BJ (cell line): ENCODE results near the gene GCNT2. TPM values are rescaled to one million over a fixed set of nuclear protein-coding genes. Genes with fewer than 3 reads are reported as not detected.

Experiments used
- CTCF ChIA-PET: fragments of 350-600 bp; formaldehyde crosslinking; extraction: SDS; loops from one replicate; lab custom pipeline; 2021; ENCODE audit warnings: antibody characterized with exemption, inconsistent platforms; lab: Yijun Ruan, JAX
- POLR2A ChIA-PET: fragments of 300-600 bp; sonication (Branson Sonifier 250); formaldehyde crosslinking; extraction: SDS; loops from one replicate; lab custom pipeline; 2021; ENCODE audit warnings: antibody characterized with exemption; lab: Charles Lee
- DNase-seq: peaks from one replicate; pipeline ENCODE4 v3.0.0-alpha.2; 2011; ENCODE audit warnings: low read depth
- H3K27me3 ChIP-seq: 2 replicates; pipeline ENCODE4 v1.6.0; 2011; ENCODE audit warnings: low read length; ENCODE audit not compliant: control insufficient read depth, insufficient read depth
- H3K36me3 ChIP-seq: 2 replicates; pipeline ENCODE4 v1.5.1; 2011; ENCODE audit warnings: low read length; ENCODE audit not compliant: control insufficient read depth, insufficient read depth
- H3K4me3 ChIP-seq: 2 replicates; pipeline ENCODE4 v1.5.1; 2011; ENCODE audit warnings: low read depth, mild to moderate bottlenecking, control low read depth, low read length
- polyA plus RNA-seq: library from polyadenylated mRNA; depleted of rRNA; stranded (reverse); fragments of >200 nt; gene quantifications from 2 replicates; pipeline ENCODE4 v1.2.3, GENCODE V29; 2011
- TF ChIP-seq, protein P1 (sequence below): IDR thresholded peaks from 2 replicates; pipeline ENCODE4 v1.5.1; 2011; ENCODE audit warnings: low read depth, mild to moderate bottlenecking, control low read depth, inconsistent platforms, low read length, moderate library complexity; ENCODE audit not compliant: insufficient read depth

Gene GCNT2
- polyA plus RNA-seq, 1 experiment: 0.04 TPM

DNA sequence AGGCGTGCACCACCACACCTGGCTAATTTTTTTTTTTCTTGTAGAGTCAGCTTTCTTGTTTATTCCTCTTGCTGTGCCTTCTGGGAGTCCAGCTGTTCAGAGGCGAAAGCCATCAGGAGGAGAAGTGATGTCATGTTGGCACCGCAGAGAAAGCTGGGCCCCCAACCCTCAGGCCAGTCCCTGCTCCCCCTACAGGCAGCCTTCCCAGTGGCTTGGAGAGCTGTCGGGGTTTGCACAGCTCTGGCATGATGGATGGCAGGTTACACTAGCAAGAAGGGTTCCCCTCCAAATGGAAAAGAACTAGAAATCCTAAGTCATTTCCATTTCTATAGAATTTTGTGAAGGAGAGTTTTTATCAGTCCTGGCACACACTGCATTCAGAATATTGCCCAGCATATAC is 100.7 kb downstream of the GCNT2 start:
- Histone ChIP-seq H3K36me3 (no peaks in the 10 kb centered on the region), H3K4me3 (no peak overlapping the region), H3K27me3 (no peaks in the 10 kb centered on the region)
- ChIA-PET POLR2A (no interaction called here), CTCF (no interaction called here)
- TF ChIP-seq, protein P1, sequence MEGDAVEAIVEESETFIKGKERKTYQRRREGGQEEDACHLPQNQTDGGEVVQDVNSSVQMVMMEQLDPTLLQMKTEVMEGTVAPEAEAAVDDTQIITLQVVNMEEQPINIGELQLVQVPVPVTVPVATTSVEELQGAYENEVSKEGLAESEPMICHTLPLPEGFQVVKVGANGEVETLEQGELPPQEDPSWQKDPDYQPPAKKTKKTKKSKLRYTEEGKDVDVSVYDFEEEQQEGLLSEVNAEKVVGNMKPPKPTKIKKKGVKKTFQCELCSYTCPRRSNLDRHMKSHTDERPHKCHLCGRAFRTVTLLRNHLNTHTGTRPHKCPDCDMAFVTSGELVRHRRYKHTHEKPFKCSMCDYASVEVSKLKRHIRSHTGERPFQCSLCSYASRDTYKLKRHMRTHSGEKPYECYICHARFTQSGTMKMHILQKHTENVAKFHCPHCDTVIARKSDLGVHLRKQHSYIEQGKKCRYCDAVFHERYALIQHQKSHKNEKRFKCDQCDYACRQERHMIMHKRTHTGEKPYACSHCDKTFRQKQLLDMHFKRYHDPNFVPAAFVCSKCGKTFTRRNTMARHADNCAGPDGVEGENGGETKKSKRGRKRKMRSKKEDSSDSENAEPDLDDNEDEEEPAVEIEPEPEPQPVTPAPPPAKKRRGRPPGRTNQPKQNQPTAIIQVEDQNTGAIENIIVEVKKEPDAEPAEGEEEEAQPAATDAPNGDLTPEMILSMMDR: no peak
- DNase-seq: no peak

DNA sequence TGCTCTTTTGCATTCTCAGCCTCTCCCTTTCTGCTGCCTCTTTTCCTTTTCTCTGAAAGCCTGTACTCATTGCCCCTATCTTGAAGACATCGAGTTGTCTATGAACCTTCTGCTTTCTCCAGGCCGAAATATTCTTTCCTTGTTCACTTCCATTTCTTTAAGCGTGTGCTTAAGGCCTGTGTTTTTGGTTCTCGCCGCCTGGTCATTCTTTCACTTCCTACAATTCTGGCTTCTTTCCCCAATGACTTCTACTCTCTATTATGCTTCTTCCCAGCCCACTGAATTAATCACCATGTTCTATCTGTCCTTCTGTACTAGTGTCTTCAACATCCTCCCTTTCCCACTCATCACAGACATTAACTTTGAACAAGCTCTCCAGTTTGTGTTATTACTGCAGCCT is 103.7 kb downstream of the GCNT2 start:
- H3K4me3 ChIP-seq: no peak overlapping the region
- H3K36me3 ChIP-seq: no peaks in the 10 kb centered on the region
- CTCF ChIA-PET: no interaction called here
- POLR2A ChIA-PET: no interaction called here
- DNase-seq: no peak
- H3K27me3 ChIP-seq: no peaks in the 10 kb centered on the region
- TF ChIP-seq, protein P1: no peak

DNA sequence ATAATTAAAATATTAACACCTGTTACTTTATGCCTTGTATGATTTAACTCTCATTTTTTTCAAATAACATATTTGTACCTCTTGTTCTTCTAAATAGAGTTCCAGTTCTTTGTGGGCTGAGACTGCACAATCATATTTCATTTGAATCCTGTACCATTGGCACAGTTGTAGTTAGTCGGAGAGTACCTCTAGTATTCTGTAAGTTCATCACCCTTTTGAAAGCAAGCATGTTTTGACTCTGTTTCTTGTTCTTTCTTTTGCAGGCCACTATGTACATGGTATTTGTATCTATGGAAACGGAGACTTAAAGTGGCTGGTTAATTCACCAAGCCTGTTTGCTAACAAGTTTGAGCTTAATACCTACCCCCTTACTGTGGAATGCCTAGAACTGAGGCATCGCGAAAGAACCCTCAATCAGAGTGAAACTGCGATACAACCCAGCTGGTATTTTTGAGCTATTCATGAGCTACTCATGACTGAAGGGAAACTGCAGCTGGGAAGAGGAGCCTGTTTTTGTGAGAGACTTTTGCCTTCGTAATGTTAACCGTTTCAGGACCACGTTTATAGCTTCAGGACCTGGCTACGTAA is 105.1 kb downstream of the GCNT2 start:
- CTCF ChIA-PET: no interaction called here
- POLR2A ChIA-PET: no interaction called here

DNA sequence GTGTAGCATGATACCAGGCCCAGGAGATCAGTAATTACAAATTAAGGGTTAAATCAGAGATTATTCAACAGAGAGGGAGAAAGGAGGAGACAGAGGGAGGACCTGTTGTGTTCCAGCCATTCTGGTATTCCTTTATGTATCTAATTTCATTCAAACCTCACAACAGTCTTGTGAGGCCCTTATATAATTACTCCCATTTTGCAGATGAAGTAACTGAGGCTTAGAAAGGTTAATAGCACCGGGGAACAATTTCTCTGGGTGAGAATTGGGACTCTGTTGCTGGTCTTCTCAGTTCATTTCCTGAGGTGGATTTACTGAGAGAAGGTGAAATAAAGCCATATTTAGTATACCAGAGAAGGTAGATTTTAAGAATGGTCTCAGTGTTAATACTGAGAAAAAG is 106.6 kb downstream of the GCNT2 start:
- DNase-seq: no peak
- TF ChIP-seq, protein P1: no peak
- Histone ChIP-seq H3K4me3 (no peak overlapping the region), H3K36me3 (no peaks in the 10 kb centered on the region), H3K27me3 (no peaks in the 10 kb centered on the region)
- ChIA-PET POLR2A (no interaction called here), CTCF (no interaction called here)

More for the DNA sequence above, 105.1 kb downstream of the GCNT2 start:
- Histone ChIP-seq H3K36me3 (no peaks in the 10 kb centered on the region), H3K27me3 (no peaks in the 10 kb centered on the region), H3K4me3 (no peak overlapping the region)
- no peak for DNase-seq
- TF ChIP-seq, protein P1: no peak

DNA sequence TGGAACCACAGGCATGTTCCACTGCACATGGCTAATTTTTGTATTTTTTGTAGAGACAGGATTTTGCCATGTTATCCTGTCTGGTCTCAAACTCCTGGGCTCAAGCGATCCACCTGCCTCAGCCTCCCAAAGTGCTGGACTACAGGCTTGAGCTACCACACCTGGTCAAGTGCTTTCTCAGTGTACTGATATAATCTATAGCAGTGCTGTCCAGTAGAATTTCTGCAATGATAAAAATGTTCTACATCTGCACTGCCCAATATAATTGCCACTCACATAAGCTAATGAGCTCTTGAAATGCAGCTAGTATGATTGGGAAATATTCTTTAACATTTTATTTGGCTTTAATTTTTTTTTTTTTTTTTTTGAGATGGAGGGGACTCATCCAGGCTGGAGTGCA is 109.0 kb downstream of the GCNT2 start:
- Histone ChIP-seq H3K27me3 (no peaks in the 10 kb centered on the region), H3K4me3 (no peak overlapping the region), H3K36me3 (no peaks in the 10 kb centered on the region)
- ChIA-PET POLR2A (no interaction called here), CTCF (no interaction called here)
- no peak for DNase-seq
- TF ChIP-seq, protein P1: no peak
